ENCODE data around the gene HBEGF. TPM values are rescaled to one million over a fixed set of nuclear protein-coding genes. Genes with fewer than 3 reads are reported as not detected.
A peak's percentile ranks its signal among the peaks of the same experiment; 100 is the strongest.

The HBEGF gene
- total RNA-seq, 1 donor from 2014 or later = 257 TPM

- H3K9ac ChIP-seq (ENCODE audit: low read length) = peak overlapping the region; percentile 31
- no peak for FAIRE-seq
- peaks cover 77% of the 10 kb centered on the region for H3K79me2 ChIP-seq (ENCODE audit: insufficient read depth, low read length)
These were observed 3.5 kb downstream of the HBEGF start for GRCh38 chr5:140342896-140343295.

GRCh38 chr5:140342287-140342686, 4.1 kb downstream of the HBEGF start:
- peaks cover 50% of the 10 kb centered on the region for H3K4me1 ChIP-seq (ENCODE audit: insufficient read depth, low read length)
- H2AFZ ChIP-seq (ENCODE audit: low read depth, low read length) = no peak overlapping the region
- Mint-ChIP-seq H3K4me3 (ENCODE audit: unreplicated experiment) (peak overlapping the region; percentile 97), H3K4me1 (ENCODE audit: low read depth, unreplicated experiment) (peaks cover 54% of the 10 kb centered on the region), H3K27ac (ENCODE audit: unreplicated experiment) (peak overlapping the region; percentile 90), H3K36me3 (ENCODE audit: low read depth, unreplicated experiment) (peaks cover 30% of the 10 kb centered on the region), H3K9me3 (ENCODE audit: unreplicated experiment) (no peaks in the 10 kb centered on the region), H3K27me3 (ENCODE audit: low read depth, unreplicated experiment) (no peaks in the 10 kb centered on the region)
- H3K9ac ChIP-seq (ENCODE audit: low read length) = peak overlapping the region; percentile 31
- no peak for FAIRE-seq
- no peak for DNase-seq (ENCODE audit: low read depth)
- peak overlapping the region; percentile 63 for H3K4me2 ChIP-seq (ENCODE audit: low read length)
- peak overlapping the region; percentile 9 for H3K4me3 ChIP-seq (ENCODE audit: insufficient read depth, low read depth, low read length)
- no peaks in the 10 kb centered on the region for H3K9me3 ChIP-seq (ENCODE audit: insufficient read depth, low read depth, low read length)
- H3K27ac ChIP-seq (ENCODE audit: low read depth, low read length) = peak overlapping the region; percentile 25
- H3K27me3 ChIP-seq (ENCODE audit: insufficient read depth, low read length) = no peaks in the 10 kb centered on the region
- no peak for TF ChIP-seq CTCF (IDR thresholded peaks at IDR 0.05; ENCODE audit: insufficient read depth, low read depth, low read length)
- no peak for TF ChIP-seq EZH2 (IDR thresholded peaks at IDR 0.05; ENCODE audit: insufficient read depth, low read length)
- H3K36me3 ChIP-seq (ENCODE audit: insufficient read depth, low read length) = peaks cover 32% of the 10 kb centered on the region
- peaks cover 83% of the 10 kb centered on the region for H3K79me2 ChIP-seq (ENCODE audit: insufficient read depth, low read length)
- H4K20me1 ChIP-seq (ENCODE audit: insufficient read depth, low read length) = peaks cover 71% of the 10 kb centered on the region

More at GRCh38 chr5:140342896-140343295, 3.5 kb downstream of the HBEGF start:
- Mint-ChIP-seq H3K27me3 (ENCODE audit: low read depth, unreplicated experiment) (no peaks in the 10 kb centered on the region), H3K27ac (ENCODE audit: unreplicated experiment) (no peak overlapping the region), H3K36me3 (ENCODE audit: low read depth, unreplicated experiment) (peaks cover 30% of the 10 kb centered on the region), H3K9me3 (ENCODE audit: unreplicated experiment) (no peaks in the 10 kb centered on the region), H3K4me3 (ENCODE audit: unreplicated experiment) (peak overlapping the region; percentile 97), H3K4me1 (ENCODE audit: low read depth, unreplicated experiment) (peaks cover 48% of the 10 kb centered on the region)
- DNase-seq (ENCODE audit: low read depth) = no peak
- H3K4me3 ChIP-seq (ENCODE audit: insufficient read depth, low read depth, low read length) = peak overlapping the region; percentile 16
- H3K9me3 ChIP-seq (ENCODE audit: insufficient read depth, low read depth, low read length) = no peaks in the 10 kb centered on the region
- no peaks in the 10 kb centered on the region for H3K27me3 ChIP-seq (ENCODE audit: insufficient read depth, low read length)
- H3K4me2 ChIP-seq (ENCODE audit: low read length) = peak overlapping the region; percentile 63
- H3K4me1 ChIP-seq (ENCODE audit: insufficient read depth, low read length) = peaks cover 48% of the 10 kb centered on the region
- H3K36me3 ChIP-seq (ENCODE audit: insufficient read depth, low read length) = peaks cover 27% of the 10 kb centered on the region
- no peak overlapping the region for H3K27ac ChIP-seq (ENCODE audit: low read depth, low read length)
- TF ChIP-seq EZH2 (IDR thresholded peaks at IDR 0.05; ENCODE audit: insufficient read depth, low read length) = no peak
- no peak for TF ChIP-seq CTCF (IDR thresholded peaks at IDR 0.05; ENCODE audit: insufficient read depth, low read depth, low read length)
- H2AFZ ChIP-seq (ENCODE audit: low read depth, low read length) = no peak overlapping the region
- peaks cover 65% of the 10 kb centered on the region for H4K20me1 ChIP-seq (ENCODE audit: insufficient read depth, low read length)

GRCh38 chr5:140341591-140341990, 4.8 kb downstream of the HBEGF start:
- peaks cover 78% of the 10 kb centered on the region for H4K20me1 ChIP-seq (ENCODE audit: insufficient read depth, low read length)
- H3K4me1 ChIP-seq (ENCODE audit: insufficient read depth, low read length) = peaks cover 50% of the 10 kb centered on the region
- Mint-ChIP-seq H3K36me3 (ENCODE audit: low read depth, unreplicated experiment) (peaks cover 34% of the 10 kb centered on the region), H3K4me3 (ENCODE audit: unreplicated experiment) (peak overlapping the region; percentile 97), H3K27me3 (ENCODE audit: low read depth, unreplicated experiment) (no peaks in the 10 kb centered on the region), H3K27ac (ENCODE audit: unreplicated experiment) (peak overlapping the region; percentile 90), H3K9me3 (ENCODE audit: unreplicated experiment) (no peaks in the 10 kb centered on the region), H3K4me1 (ENCODE audit: low read depth, unreplicated experiment) (peaks cover 59% of the 10 kb centered on the region)
- no peaks in the 10 kb centered on the region for H3K27me3 ChIP-seq (ENCODE audit: insufficient read depth, low read length)
- H3K9ac ChIP-seq (ENCODE audit: low read length) = peak overlapping the region; percentile 0
- peak overlapping the region; percentile 25 for H3K27ac ChIP-seq (ENCODE audit: low read depth, low read length)
- H2AFZ ChIP-seq (ENCODE audit: low read depth, low read length) = no peak overlapping the region
- no peak for TF ChIP-seq EZH2 (IDR thresholded peaks at IDR 0.05; ENCODE audit: insufficient read depth, low read length)
- peak overlapping the region; percentile 63 for H3K4me2 ChIP-seq (ENCODE audit: low read length)
- H3K4me3 ChIP-seq (ENCODE audit: insufficient read depth, low read depth, low read length) = no peak overlapping the region
- H3K36me3 ChIP-seq (ENCODE audit: insufficient read depth, low read length) = peaks cover 36% of the 10 kb centered on the region
- H3K9me3 ChIP-seq (ENCODE audit: insufficient read depth, low read depth, low read length) = no peaks in the 10 kb centered on the region
- H3K79me2 ChIP-seq (ENCODE audit: insufficient read depth, low read length) = peaks cover 89% of the 10 kb centered on the region
- no peak for FAIRE-seq
- DNase-seq (ENCODE audit: low read depth) = no peak

All from astrocyte (in vitro differentiated cells and primary cell).